ENCODE data around the gene MANF. TPM values are rescaled to one million over a fixed set of nuclear protein-coding genes. Genes with fewer than 3 reads are reported as not detected.
A peak's percentile ranks its signal among the peaks of the same experiment; 100 is the strongest.

The MANF gene
- polyA plus RNA-seq, 1 donor from 2014 or later = 33.6 TPM

DNA sequence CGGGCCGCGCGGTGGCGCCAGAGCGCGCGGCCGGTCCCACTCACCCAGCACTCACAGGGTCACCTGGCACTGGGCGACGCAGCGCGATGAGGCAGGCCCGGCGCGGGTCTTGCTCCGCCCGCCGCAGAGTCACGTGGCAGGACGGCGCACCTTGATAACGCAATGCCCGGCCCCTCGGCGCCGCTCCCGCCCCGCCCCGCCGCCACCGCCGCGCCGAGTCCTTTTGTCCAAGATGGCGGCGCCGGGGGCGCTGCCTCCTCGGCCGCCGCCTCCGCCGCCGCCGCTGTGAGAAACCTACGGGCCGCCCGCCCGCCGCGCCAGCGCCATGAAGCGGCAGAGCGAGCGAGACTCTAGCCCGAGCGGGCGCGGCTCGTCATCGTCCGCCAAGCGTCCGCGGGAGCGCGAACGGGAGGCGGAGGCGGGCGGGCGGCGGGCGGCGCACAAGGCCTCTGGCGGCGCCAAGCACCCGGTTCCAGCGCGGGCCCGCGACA is 6.0 kb downstream of the MANF start, which contains the start of gene RBM15B:
Gene RBM15B (plus strand): TSS at position 211 of the 491 bp plus-strand sequence. CDS start 115 bp downstream, at position 326.
- Mint-ChIP-seq H3K4me1 (peaks cover 18 to 39% (median 29%) of the 10 kb centered on the region in 3 donors), H3K27me3 (no peaks in the 10 kb centered on the region), H3K9me3 (no peaks in the 10 kb centered on the region), H3K4me3 (peak within 1 kb of the TSS; percentile 81 to 94 (median 89)), H3K27ac (peak within 1 kb of the TSS; percentile 53 to 98 (median 94)), H3K36me3 (no peaks in the 10 kb centered on the region)

DNA sequence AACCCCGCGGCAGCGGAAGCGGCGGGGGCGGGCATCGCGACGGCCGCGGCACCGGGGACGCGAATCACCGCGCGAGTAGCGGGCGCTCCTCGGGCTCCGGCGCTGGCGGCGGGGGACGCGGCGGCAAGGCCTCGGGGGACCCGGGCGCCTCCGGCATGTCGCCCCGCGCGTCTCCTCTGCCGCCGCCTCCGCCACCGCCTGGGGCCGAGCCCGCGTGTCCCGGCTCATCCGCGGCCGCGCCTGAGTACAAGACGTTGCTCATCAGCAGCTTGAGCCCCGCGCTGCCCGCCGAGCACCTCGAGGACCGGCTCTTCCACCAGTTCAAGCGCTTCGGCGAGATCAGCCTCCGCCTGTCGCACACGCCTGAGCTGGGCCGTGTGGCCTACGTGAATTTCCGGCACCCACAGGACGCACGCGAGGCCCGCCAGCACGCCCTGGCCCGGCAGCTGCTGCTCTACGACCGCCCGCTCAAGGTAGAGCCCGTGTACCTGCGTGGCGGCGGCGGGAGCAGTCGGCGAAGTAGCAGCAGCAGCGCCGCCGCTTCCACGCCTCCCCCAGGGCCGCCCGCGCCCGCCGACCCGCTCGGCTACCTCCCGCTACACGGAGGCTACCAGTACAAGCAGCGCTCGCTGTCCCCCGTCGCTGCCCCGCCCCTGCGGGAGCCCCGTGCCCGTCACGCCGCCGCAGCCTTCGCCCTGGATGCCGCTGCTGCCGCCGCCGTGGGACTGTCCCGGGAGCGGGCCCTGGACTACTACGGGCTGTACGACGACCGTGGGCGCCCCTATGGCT is 6.7 kb downstream of the MANF start:
- Mint-ChIP-seq H3K4me3 (peak overlapping the region; percentile 81 to 90 (median 84)), H3K4me1 (peaks cover 17 to 38% (median 30%) of the 10 kb centered on the region in 3 donors), H3K27ac (peak overlapping the region in 2 of 3 donors; percentile 75 to 94), H3K36me3 (no peaks in the 10 kb centered on the region), H3K27me3 (no peaks in the 10 kb centered on the region), H3K9me3 (no peaks in the 10 kb centered on the region)

DNA sequence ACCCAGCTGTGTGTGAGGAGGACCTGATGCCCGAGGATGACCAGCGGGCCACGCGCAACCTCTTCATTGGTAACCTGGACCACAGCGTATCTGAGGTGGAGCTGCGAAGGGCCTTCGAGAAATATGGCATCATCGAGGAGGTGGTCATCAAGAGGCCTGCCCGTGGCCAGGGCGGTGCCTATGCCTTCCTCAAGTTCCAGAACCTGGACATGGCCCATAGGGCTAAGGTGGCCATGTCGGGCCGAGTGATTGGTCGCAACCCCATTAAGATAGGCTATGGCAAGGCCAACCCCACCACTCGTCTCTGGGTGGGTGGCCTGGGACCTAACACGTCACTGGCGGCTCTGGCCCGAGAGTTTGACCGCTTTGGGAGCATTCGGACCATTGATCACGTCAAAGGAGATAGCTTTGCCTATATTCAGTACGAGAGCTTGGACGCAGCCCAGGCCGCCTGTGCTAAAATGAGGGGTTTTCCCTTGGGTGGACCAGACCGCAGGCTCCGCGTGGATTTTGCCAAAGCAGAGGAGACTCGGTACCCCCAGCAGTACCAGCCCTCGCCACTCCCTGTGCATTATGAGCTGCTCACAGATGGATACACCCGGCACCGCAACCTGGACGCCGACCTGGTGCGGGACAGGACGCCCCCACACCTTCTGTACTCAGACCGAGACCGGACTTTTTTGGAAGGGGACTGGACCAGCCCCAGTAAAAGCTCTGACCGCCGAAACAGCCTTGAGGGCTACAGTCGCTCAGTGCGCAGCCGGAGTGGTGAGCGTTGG is 7.5 kb downstream of the MANF start:
- H3K9me3 Mint-ChIP-seq = no peaks in the 10 kb centered on the region
- H3K36me3 Mint-ChIP-seq = no peaks in the 10 kb centered on the region
- peaks cover 20 to 36% (median 30%) of the 10 kb centered on the region in 3 donors for H3K4me1 Mint-ChIP-seq
- peak overlapping the region; percentile 20 to 75 (median 59) for H3K27ac Mint-ChIP-seq
- peak overlapping the region; percentile 81 to 90 (median 82) for H3K4me3 Mint-ChIP-seq
- no peaks in the 10 kb centered on the region for H3K27me3 Mint-ChIP-seq

DNA sequence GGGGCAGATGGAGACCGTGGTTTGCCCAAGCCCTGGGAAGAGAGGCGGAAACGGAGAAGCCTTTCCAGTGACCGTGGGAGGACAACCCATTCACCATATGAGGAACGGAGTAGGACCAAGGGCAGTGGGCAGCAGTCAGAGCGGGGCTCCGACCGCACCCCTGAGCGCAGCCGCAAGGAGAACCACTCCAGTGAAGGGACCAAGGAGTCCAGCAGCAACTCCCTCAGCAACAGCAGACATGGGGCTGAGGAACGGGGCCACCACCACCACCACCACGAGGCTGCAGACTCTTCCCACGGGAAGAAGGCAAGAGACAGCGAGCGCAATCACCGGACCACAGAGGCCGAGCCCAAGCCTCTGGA is 8.0 kb downstream of the MANF start:
- peaks cover 20 to 31% (median 26%) of the 10 kb centered on the region in 3 donors for H3K4me1 Mint-ChIP-seq
- no peaks in the 10 kb centered on the region for H3K9me3 Mint-ChIP-seq
- no peaks in the 10 kb centered on the region for H3K36me3 Mint-ChIP-seq
- H3K27ac Mint-ChIP-seq = peak overlapping the region; percentile 20 to 75 (median 59)
- peak overlapping the region in 1 of 4 donors; percentile 70 for H3K4me3 Mint-ChIP-seq
- no peaks in the 10 kb centered on the region for H3K27me3 Mint-ChIP-seq

DNA sequence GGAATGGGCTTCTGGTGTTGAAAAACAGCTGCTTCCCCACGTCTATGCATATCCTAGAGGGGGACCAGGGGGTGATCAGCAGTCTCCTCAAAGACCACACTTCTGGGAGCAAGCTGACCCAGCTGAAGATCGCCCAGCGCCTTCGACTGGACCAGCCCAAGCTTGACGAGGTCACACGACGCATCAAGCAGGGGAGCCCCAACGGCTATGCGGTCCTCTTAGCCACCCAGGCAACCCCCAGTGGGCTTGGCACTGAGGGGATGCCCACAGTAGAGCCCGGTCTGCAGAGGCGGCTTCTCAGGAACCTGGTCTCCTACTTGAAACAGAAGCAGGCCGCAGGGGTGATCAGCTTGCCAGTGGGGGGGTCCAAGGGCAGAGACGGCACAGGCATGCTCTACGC is 8.5 kb downstream of the MANF start:
- Mint-ChIP-seq H3K27me3 (no peaks in the 10 kb centered on the region), H3K36me3 (no peaks in the 10 kb centered on the region), H3K9me3 (no peaks in the 10 kb centered on the region), H3K4me1 (peaks cover 20 to 31% (median 26%) of the 10 kb centered on the region in 3 donors), H3K27ac (peak overlapping the region in 2 of 3 donors; percentile 46 to 75), H3K4me3 (peak overlapping the region in 2 of 4 donors; percentile 2 to 70)

DNA sequence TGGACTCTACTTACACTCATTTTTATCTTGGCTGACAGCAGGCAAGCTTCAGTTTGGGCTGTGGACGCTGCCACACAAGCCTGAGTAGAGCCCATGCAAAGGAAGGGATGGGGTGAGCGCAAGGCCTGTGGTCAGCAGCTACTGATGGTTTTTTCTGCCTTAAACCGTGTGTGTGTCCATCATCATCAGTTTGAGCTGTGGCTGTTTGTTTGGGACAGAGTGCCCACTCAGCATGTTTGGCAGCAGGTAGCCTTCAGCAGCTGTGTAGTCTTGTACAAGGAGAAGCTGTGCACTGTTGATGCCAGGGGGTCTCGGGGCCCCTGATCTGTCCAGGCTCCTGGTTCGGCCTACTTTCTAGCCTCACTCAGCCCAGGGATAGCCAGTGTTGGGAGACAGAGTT is 9.4 kb downstream of the MANF start:
- Mint-ChIP-seq H3K27ac (peak overlapping the region in 2 of 3 donors; percentile 69 to 75), H3K9me3 (no peaks in the 10 kb centered on the region), H3K4me3 (peak overlapping the region in 2 of 4 donors; percentile 44 to 70), H3K27me3 (no peaks in the 10 kb centered on the region), H3K36me3 (no peaks in the 10 kb centered on the region), H3K4me1 (peaks cover 16 to 27% (median 20%) of the 10 kb centered on the region in 3 donors)

DNA sequence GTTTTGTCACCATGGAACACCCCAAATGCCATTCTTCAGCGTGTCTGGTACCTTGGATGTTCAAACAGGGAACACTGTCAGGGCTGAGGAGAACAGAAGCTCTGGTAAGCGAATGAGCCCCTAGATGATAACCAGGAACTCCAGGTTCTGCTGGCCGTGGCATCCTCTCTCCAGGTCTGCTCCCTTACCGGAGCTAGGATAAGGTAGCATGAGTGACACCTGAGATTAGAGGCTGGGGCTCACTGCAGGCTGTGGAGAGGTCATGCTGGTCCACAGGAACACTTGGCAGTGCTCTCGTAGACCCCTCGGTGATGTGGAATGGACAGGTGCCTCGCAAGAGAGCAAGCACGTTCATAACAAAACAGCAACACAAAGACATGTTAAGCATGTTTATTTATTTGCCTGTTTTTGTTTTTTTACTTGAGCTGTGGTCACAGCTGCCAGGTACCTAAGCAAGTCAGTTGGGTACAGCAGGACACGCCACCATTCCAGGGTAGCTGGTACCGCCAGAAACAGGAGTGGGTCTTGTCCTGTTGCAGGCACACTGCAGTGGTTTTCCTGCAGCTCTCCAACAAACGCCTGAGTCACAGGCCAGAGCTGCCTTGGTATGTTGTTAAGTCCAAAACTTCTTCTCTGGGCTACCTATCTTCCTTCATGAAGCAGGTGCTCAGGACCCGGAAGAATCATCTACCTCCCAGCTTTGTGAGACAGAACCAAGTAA is 10.6 kb downstream of the MANF start:
- Mint-ChIP-seq H3K27ac (peak overlapping the region in 2 of 3 donors; percentile 23 to 75), H3K4me3 (peak overlapping the region in 1 of 4 donors; percentile 70), H3K9me3 (no peaks in the 10 kb centered on the region), H3K27me3 (no peaks in the 10 kb centered on the region), H3K36me3 (no peaks in the 10 kb centered on the region), H3K4me1 (peaks cover 12 to 23% (median 17%) of the 10 kb centered on the region in 3 donors)

DNA sequence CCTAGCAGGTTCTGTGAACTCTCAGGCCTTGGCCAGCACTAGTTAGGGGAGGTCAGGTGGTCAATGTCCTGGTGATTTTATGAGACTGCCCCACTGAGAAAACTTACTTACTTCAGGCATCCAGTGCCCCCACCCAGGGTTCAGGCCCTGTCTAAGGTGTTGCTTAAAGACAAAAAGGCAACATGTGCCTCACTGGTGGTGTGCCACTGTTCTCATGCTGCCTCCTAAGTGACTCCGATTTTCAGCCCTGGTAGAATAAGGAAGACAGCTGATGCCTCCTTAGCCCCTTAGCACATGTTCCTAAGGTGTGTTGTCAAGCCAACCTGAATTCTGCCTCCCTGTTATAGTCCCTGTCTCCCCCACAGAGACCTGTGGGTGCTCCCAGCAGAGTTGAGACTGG is 11.3 kb downstream of the MANF start:
- H3K4me3 Mint-ChIP-seq = peak overlapping the region in 2 of 4 donors; percentile 63 to 68
- no peaks in the 10 kb centered on the region for H3K36me3 Mint-ChIP-seq
- H3K9me3 Mint-ChIP-seq = no peaks in the 10 kb centered on the region
- peak overlapping the region in 2 of 3 donors; percentile 20 to 46 for H3K27ac Mint-ChIP-seq
- H3K4me1 Mint-ChIP-seq = peaks cover 12 to 21% (median 13%) of the 10 kb centered on the region in 3 donors
- no peaks in the 10 kb centered on the region for H3K27me3 Mint-ChIP-seq

DNA sequence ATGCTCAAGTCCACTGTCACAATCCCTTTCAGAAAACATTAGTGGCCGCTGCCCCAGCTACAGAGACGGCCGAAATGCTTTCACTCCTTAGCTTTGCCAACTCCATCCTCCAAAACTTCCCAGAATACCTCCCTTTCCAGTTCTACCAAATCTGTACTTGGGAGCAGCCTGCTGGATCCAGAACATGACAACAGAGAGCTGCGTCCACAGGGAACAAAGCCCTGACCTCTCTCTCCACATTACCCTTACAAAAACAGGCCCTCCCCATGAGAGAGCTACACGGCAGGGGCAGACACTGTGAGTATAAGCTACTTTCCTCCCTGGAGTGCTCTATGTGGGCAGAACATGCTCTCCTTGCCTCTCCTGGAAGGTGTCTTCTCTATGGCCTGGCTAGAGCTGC is 12.3 kb downstream of the MANF start:
- Mint-ChIP-seq H3K27ac (peak overlapping the region in 2 of 3 donors; percentile 10 to 46), H3K9me3 (no peaks in the 10 kb centered on the region), H3K4me1 (peaks cover 12 to 21% (median 13%) of the 10 kb centered on the region in 3 donors), H3K27me3 (no peaks in the 10 kb centered on the region), H3K4me3 (peak overlapping the region in 1 of 4 donors; percentile 68), H3K36me3 (peaks cover 2% of the 10 kb centered on the region)

DNA sequence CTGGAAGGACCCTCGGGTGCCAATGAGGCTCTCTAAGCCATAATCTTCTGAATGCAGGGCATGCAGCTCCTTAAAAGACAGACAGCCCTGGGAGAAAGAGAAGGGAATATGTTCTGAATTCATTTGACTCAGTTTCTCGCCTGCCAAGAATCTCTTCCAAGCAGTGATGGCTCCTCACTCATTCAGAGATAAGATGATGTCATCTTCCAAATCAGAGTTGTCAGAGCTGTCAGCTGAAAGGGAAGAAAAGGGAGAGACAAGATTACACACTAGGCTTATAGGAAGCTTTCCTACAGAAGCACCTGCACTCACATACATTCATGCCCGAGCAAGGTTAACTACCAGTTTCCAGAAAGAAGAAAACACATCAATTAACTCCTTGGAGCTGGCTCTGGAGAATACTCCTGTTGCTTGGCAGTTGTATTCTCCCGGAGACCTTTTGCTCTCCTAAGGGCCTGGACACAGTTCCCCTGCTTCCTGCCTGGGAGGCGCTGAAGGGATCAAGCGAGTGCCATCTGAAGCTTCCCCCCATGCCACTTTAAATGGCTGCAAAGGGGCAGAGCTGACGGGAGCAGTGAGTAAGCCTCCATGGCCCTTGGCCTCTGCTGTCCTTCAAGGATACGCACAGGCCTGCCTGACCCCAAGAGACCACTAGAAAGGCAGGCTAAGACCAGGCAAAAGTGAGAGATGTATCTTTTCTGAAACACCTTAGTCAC is 13.7 kb downstream of the MANF start:
- H3K4me3 Mint-ChIP-seq = no peak overlapping the region
- H3K36me3 Mint-ChIP-seq = peaks cover 6% of the 10 kb centered on the region
- peaks cover 10 to 19% (median 13%) of the 10 kb centered on the region in 3 donors for H3K4me1 Mint-ChIP-seq

DNA sequence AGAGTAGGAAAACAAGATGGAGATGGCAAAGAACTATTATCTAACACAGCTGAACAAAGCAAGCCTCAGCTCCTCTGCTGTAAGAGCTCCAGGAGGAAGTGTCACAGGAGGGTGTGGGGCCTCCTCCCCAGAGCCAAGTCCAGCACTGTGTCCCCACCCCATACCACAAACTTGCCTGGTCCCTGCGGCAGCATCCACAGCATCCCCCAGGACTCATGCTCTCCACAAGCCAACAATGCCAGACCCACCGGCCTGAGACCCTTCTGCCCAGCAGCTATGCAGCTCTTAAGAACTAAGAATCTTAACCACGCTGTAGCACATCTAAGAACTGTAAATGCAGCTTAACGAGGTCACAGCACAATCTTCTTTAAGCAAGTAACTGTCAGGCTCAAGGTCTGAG is 15.1 kb downstream of the MANF start:
- Mint-ChIP-seq H3K27ac (peak overlapping the region in 1 of 3 donors; percentile 71), H3K4me3 (no peak overlapping the region), H3K27me3 (no peaks in the 10 kb centered on the region), H3K9me3 (no peaks in the 10 kb centered on the region), H3K36me3 (peaks cover 6% of the 10 kb centered on the region), H3K4me1 (peaks cover 7 to 11% (median 8%) of the 10 kb centered on the region in 3 donors)

More for the DNA sequence above, 13.7 kb downstream of the MANF start:
- Mint-ChIP-seq H3K27me3 (no peaks in the 10 kb centered on the region), H3K9me3 (no peaks in the 10 kb centered on the region), H3K27ac (no peak overlapping the region)

DNA sequence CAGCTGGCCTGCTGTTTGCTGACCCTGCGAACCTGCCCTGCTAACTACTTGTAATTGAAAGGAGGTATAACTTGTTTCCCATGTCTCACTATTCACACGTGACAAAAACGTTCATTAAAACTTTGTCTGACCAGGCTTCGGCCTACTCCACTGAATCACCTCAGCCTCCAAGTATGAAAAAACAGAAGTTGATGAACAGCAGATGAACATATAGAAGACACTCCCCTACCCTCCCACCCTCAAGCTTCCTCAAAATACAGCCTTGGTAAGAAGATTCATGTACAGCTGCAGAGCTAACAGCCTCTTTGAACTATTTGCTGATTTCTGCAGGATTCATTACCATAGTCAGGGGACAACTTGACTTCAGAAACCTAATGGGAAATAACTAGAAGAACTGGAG is 16.6 kb downstream of the MANF start:
- H3K27me3 Mint-ChIP-seq = no peaks in the 10 kb centered on the region
- peaks cover under 1 to 3% (median 2%) of the 10 kb centered on the region in 3 donors for H3K4me1 Mint-ChIP-seq
- peak overlapping the region in 1 of 3 donors; percentile 61 for H3K27ac Mint-ChIP-seq
- H3K9me3 Mint-ChIP-seq = no peaks in the 10 kb centered on the region
- no peak overlapping the region for H3K4me3 Mint-ChIP-seq
- H3K36me3 Mint-ChIP-seq = peaks cover 8% of the 10 kb centered on the region

DNA sequence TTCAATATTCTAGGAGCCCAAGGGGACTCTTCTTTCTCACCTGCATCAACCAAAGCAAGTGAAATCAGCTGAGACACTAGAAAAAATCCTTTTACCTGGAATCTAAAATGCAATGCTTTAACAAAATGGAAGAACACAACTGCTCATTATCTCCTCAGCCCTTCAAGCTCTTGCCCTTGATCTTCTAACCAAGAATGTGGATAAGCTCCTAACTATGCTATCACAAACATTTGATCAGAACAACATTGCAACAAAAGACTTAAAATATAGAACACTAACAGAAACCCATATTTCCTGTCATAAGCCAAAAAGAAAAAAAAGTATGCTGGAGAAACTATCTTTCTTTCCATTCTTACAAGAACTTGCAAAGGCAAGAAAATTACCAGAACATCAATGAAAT is 18.6 kb downstream of the MANF start:
- Mint-ChIP-seq H3K27me3 (no peaks in the 10 kb centered on the region), H3K4me3 (peak overlapping the region in 1 of 4 donors; percentile 56), H3K4me1 (peaks cover 0 to 4% (median 2%) of the 10 kb centered on the region in 3 donors), H3K9me3 (no peaks in the 10 kb centered on the region), H3K36me3 (peaks cover 9% of the 10 kb centered on the region), H3K27ac (peak overlapping the region in 1 of 3 donors; percentile 15)

DNA sequence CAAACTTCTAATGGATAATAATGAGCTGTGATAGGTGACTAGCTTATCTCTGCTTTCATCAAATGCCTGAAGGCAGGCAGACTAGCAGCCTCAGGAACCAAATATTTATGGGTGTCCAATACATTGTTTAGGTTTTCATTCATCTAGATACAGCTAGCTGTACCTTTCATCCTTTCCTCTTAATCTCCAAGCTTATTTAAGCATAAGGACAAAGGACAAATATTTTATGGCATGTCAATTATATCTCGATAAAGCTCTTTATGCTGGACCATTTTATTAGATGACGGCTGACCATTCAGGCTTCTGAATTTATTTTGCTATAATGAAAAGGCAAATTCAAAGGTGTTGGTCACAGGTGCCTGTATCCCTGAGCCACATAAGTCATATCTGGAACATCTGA is 22.9 kb downstream of the MANF start:
- Mint-ChIP-seq H3K36me3 (peaks cover 6% of the 10 kb centered on the region), H3K27me3 (no peaks in the 10 kb centered on the region), H3K9me3 (no peaks in the 10 kb centered on the region), H3K4me1 (peaks cover 0 to 4% (median 2%) of the 10 kb centered on the region in 3 donors), H3K4me3 (no peak overlapping the region), H3K27ac (no peak overlapping the region)

Data from IgD-negative memory B cell (primary cell).